Activated naive CD8-positive, alpha-beta T cell treated with anti-CD3 and anti-CD28 coated beads, Interleukin-2, amount 10 ng/mL, durations not matched to agents 7 days and 5 days (primary cell): ENCODE results near the gene RAC2. TPM values are rescaled to one million over a fixed set of nuclear protein-coding genes. Genes with fewer than 3 reads are reported as not detected.
"Not testable (repeated sequence)": the region's sequence is repeated elsewhere in the genome, so short reads cannot be mapped to it uniquely, and the experiment has no call there.

Experiments used
- ATAC-seq: fragments of 150-1000 bp; cut with Tn5 transposase; one replicate; pipeline ENCODE4 v1.10.0; 2021; ENCODE audit warnings: low read depth, moderate library complexity
- POLR2A ChIA-PET: fragments of 350-600 bp; sonication (Branson Sonifier 250); formaldehyde crosslinking; loops from one replicate; lab custom pipeline; 2021; ENCODE audit warnings: antibody characterized with exemption; lab: Charles Lee
- DNase-seq: peaks from one replicate; pipeline ENCODE4 v3.0.0; 2021
- H3K27ac Mint-ChIP-seq: one replicate; pipeline ENCODE4 v1.8.0; 2022; ENCODE audit warnings: mild to moderate bottlenecking, mixed read lengths
- H3K27me3 Mint-ChIP-seq: one replicate; pipeline ENCODE4 v1.8.0; 2022; ENCODE audit warnings: mild to moderate bottlenecking, moderate library complexity, mixed read lengths
- H3K36me3 Mint-ChIP-seq: one replicate; pipeline ENCODE4 v1.8.0; 2021; ENCODE audit warnings: mild to moderate bottlenecking, mixed read lengths
- H3K4me1 Mint-ChIP-seq: one replicate; pipeline ENCODE4 v1.8.0; 2021; ENCODE audit warnings: mixed read lengths
- H3K4me3 Mint-ChIP-seq: one replicate; pipeline ENCODE4 v1.8.0; 2022; ENCODE audit warnings: mild to moderate bottlenecking, moderate library complexity, mixed read lengths
- H3K9me3 Mint-ChIP-seq: one replicate; pipeline ENCODE4 v1.8.0; 2021; ENCODE audit warnings: mixed read lengths
- total RNA-seq, 2 experiments: library from RNA; stranded (reverse); gene quantifications; one replicate each; pipeline ENCODE4 v1.2.3, GENCODE V29; 2021

RAC2 gene
- total RNA-seq, 2 experiments from 2014 or later: 963 to 1,011 TPM

DNA sequence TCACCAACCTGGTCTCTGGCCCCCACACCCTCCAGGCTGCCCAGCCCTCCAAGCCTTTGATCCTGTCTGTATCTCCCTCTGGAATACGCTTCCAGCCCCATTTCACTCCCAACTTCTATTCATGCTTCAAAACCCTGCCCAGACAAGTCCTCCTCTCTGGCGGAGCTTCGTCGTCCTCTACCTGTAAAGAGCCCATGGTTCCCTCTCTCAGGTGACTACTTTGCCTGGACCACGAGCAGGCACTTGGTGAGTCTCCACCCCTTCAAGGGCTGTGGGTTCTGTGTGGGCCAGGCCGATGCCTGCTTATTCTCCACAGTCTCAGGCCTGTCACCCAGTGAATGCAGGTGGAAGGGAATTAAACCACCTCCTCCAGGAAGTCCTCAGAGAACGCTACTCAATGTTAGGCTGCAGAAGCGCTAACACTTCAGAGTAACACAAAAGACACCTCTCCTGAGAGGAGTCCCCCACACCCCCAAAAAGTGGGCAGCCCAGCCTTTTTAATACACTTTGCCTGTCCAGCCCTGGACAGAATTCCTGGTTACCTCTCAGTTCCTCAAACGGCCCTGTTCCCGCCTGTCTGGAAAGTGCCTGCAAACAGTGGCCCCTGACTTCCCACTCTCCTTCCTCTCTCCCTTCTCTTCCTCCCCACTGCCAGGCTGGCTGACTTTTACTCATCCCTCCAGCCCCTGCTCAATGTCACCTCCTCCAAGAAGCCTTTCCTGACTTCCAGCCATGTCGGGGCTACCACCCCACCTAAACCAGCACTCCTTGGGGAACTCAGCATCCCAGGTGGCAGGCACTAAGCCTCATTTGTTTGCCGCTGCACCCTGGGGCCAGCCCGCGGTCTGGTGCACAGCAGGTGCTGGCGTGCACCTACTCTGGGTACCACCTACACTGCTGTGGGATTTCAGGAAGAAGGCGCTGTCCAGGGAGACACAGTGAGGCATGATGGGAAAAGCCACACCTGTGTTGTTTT is 9.0 kb downstream of the RAC2 start:
- H3K27ac Mint-ChIP-seq: peak overlapping the region; percentile 100

DNA sequence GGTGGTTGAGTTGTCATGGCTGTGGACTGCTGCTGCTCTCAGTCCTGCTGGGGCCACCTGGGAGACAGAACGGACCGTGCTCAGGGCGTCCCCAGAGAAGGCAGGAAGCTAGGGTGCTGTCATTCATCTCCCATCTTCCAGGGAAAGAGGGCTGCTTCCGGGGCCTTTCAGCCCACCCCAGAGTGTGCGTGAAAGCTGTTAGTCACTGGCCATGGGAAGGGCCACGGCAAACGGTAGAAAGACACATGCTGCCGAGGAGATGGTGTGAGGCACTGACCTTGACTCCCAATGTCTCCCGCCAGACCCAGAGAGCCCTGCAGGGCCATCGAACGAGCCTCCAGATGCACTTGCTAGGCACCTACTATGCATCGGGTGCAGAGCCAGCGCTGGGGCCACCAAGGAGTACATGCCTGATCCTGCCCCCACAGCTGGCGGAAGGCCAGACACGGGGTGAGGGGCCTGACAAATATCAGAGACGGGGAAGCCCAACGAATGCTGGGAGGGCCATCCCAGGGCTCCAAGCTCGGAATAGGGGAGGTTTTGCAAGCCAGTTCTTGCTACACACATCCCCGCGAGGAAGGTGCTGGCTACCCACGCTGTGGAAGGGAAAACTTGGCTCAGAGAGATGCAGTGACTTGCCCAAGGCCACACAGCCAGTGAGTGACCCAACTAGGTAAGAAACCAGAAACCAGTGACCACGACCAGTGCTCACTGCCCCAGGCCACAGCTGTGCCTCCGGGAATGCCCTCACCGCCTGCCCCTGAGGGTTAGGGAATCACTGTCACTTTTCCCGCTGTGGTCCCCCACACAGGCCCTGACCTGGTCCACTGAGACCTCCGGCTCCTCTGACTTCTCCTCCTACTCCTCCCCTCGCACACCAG is 10.1 kb downstream of the RAC2 start:
- peak; percentile 49 for DNase-seq
- peak overlapping the region; percentile 100 for H3K27ac Mint-ChIP-seq
- no peaks in the 10 kb centered on the region for H3K27me3 Mint-ChIP-seq
- POLR2A ChIA-PET: interaction anchor here (2.5 to 7.6 kb wide), 2 partner anchors 8 to 11 kb away, joined by 11 to 424 read pairs; partner anchors contain the start of gene RAC2
- no peak for ATAC-seq
- H3K9me3 Mint-ChIP-seq: no peaks in the 10 kb centered on the region
- H3K4me3 Mint-ChIP-seq: peak overlapping the region; percentile 100
- H3K4me1 Mint-ChIP-seq: peaks cover 93% of the 10 kb centered on the region
- peaks cover 72% of the 10 kb centered on the region for H3K36me3 Mint-ChIP-seq

More for the DNA sequence above, 9.0 kb downstream of the RAC2 start:
- Mint-ChIP-seq H3K9me3 (no peaks in the 10 kb centered on the region), H3K36me3 (peaks cover 69% of the 10 kb centered on the region), H3K4me3 (peak overlapping the region; percentile 100), H3K27me3 (no peaks in the 10 kb centered on the region), H3K4me1 (peaks cover 93% of the 10 kb centered on the region)
- POLR2A ChIA-PET: interaction anchor here (2.5 to 7.6 kb wide), 2 partner anchors 7 to 12 kb away, joined by 11 to 424 read pairs; partner anchors contain the start of gene RAC2
- peak; percentile 32 for DNase-seq
- no peak for ATAC-seq

DNA sequence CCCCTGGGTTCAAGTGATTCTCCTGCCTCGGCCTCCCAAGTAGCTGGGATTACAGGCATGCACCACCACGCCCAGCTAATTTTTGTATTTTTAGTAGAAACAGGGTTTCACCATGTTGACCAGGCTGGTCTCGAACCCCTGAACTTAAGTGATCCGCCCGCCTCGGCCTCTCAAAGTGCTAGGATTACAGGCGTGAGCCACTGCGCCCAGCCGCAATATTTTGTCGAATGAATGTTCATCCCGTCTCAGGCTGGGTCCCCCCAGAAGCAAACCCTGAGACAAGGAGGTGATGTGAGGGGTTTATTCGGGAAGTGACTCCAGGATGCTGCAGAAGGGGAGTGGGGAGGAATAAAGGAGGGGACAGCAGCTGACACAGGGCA is 10.7 kb downstream of the RAC2 start:
- not testable (repeated sequence) for ATAC-seq, DNase-seq, H3K27me3 Mint-ChIP-seq, H3K9me3 Mint-ChIP-seq
- H3K4me3 Mint-ChIP-seq: peak overlapping the region; percentile 100
- peaks cover 74% of the 10 kb centered on the region for H3K36me3 Mint-ChIP-seq
- POLR2A ChIA-PET: interaction anchor here (2.5 to 7.6 kb wide), 2 partner anchors 8 to 11 kb away, joined by 11 to 424 read pairs; partner anchors contain the start of gene RAC2
- peaks cover 93% of the 10 kb centered on the region for H3K4me1 Mint-ChIP-seq
- peak overlapping the region; percentile 100 for H3K27ac Mint-ChIP-seq

DNA sequence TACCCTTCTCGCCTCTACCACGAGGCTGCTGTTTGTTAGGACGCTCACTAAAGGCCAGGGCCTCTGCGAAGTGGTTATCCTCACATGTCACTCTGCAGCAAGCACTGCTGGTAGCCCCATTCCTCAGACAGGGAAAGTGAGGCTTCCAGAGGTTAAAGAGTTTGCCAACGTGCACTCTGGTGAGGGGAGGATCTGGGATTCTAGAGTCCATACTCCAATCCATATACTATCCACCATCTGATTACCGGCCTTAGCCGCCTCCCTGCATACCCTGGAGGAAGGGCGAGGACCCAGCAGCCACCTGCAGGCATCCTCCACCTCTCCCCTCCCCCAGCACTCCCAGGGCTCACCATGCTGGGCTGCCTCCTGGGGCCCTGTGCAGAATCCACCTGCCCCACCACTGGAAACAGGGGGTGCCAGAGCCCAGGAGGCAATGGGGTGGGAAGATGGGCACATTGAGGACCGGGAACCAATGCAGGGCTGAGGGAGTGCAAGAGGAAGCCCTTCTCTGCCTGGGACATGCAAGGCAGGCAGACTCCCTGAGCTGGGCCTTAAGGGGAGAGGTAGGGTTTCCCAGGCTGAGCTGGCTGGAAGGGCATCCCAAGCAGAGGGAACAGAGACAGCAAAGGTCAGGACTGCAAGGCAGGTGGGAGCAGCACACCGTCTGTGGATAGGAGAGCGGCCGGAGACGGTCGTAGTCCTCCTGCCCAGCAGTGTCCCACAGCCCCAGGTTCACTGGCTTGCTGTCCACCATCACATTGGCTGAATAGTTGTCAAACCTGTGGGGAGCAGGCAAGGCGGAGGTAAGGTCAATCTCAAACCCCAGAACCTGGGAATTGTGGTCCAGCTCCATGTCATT is 11.7 kb downstream of the RAC2 start:
- Mint-ChIP-seq H3K4me3 (peak overlapping the region; percentile 84), H3K9me3 (no peaks in the 10 kb centered on the region), H3K4me1 (peaks cover 91% of the 10 kb centered on the region), H3K36me3 (peaks cover 69% of the 10 kb centered on the region), H3K27ac (peak overlapping the region; percentile 99), H3K27me3 (no peaks in the 10 kb centered on the region)
- POLR2A ChIA-PET: interaction anchor here (1.6 to 7.6 kb wide), 5 partner anchors 9 to 83 kb away, joined by 6 to 424 read pairs (median 12); partner anchors contain the start of genes IL2RB and RAC2
- no peak for ATAC-seq
- DNase-seq: peak; percentile 57

DNA sequence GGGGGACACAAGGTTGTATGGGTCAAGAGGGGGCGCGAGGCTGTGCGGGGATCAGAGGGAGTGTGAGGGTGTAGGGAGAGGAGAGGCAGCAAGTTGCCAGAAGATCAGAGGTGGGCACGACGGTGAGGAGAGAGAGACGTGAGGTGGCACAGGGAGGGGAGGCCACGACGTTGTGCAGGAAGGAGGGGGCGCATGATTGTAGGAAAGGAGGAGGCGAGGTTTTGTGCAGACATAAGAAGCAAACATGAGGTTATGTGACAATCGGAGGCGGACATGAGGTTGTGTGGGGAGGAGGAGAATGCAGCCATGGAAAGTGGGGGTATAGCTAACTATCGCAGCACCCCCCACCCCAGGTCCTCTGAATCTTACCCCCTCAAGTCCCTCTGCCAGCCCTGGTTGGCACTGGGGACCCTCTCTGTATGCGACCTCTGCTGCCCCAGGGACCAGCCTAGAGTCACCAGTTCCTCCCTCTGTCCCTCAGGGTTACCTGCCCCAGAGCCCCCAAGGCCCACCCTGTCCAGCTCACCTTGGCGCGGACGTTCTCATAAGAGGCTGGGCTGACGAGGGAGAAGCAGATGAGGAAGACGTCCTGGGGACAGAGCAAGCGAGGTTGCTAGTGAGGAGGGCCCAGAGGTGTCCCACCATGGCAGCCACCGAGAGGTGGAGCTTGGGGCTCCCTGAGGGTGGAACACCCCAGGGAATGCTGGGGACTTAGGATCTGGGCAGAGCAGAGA is 12.5 kb downstream of the RAC2 start:
- H3K27me3 Mint-ChIP-seq: no peaks in the 10 kb centered on the region
- DNase-seq: peak; percentile 67
- peak overlapping the region; percentile 99 for H3K27ac Mint-ChIP-seq
- POLR2A ChIA-PET: interaction anchor here (1.3 to 7.6 kb wide), 6 partner anchors 9 to 82 kb away, joined by 4 to 424 read pairs (median 10); partner anchors contain the start of genes CYTH4, IL2RB and RAC2
- H3K36me3 Mint-ChIP-seq: peaks cover 64% of the 10 kb centered on the region
- no peaks in the 10 kb centered on the region for H3K9me3 Mint-ChIP-seq
- no peak for ATAC-seq
- peaks cover 85% of the 10 kb centered on the region for H3K4me1 Mint-ChIP-seq
- H3K4me3 Mint-ChIP-seq: peak overlapping the region; percentile 84

DNA sequence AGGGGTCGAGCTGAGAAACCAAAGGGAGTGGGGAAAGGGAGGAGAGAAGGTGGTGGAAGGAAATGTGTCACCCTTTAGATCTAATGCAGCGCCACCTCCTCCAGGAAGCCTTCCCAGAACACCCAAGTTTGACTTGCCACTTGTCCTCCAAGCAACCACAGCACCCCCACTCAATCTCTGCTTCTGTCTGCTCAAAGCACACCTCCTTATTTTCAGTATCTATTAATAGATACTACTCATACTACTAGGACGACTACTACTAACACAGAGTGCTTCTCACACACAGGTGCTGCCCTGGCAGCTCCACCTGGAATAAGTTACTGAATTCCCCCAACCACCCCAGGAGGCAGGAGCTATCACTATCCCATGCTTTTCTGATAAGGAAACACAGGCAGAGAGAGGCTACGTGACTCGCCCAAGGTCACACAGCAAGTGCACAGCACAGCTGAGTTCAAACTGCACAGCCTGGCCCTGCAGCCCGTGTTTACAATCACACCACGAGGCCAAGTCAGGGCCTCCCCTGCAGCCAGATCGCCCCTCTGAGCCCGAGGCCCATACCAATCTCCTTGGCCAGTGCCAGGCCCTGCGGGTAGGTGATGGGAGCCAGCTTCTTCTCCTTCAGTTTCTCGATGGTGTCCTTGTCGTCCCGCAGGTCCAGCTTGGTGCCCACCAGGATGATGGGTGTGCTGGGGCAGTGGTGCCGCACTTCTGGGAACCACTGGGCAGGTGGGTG is 13.2 kb downstream of the RAC2 start:
- Mint-ChIP-seq H3K36me3 (peaks cover 64% of the 10 kb centered on the region), H3K27me3 (no peaks in the 10 kb centered on the region), H3K4me3 (peak overlapping the region; percentile 84), H3K27ac (peak overlapping the region; percentile 99), H3K4me1 (peaks cover 85% of the 10 kb centered on the region), H3K9me3 (no peaks in the 10 kb centered on the region)
- ATAC-seq (peak; percentile 20), DNase-seq (peak; percentile 68)
- POLR2A ChIA-PET: interaction anchor here (0.8 to 7.6 kb wide), 11 partner anchors 9 to 255 kb away, joined by 3 to 424 read pairs (median 9); partner anchors contain the start of genes CYTH4, IL2RB, MFNG and RAC2

DNA sequence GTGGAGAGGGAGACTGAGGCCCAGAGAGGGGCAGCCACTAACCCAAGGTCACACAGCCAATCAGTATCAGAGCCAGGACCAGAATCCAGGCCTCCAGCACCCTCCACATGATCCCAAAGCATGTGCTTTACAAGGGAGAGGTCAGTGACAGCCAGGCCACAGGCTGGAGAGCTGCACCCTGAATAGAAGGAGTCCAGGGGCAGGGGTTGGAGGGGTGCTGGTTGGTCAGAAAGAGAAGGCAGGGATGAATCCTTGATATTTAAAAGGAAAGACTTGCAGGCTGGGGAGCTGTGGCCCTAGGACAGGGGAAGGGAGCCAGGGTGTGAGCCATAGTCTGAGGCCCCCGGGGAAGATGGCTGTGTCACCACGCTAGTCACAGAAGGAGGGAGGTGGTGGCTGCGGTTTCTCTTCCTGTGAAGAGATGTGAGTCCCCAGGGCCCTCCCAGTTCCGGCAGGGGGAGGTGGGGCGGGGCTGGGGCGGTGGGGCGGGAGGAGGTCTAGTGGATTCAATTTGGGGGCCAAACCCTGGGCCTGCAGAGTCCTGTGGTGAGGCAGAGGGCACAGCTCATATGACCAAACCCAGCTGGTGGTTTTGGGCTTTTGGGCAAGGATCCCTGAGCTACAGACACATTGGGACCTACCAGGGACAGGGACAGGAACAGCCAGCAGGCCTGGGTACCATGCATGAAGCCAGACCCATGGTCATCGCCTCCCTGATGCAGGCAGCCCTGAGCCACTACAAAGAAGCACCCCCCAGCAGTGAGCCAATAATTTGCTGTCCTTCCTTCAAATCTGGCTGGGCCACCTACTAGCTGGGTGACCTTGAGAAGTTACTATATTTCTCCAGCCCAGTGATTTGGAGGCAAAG is 14.0 kb downstream of the RAC2 start:
- POLR2A ChIA-PET: interaction anchor here (0.6 to 7.6 kb wide), 16 partner anchors 8 to 805 kb away, joined by 3 to 424 read pairs (median 6); partner anchors contain the start of genes CYTH4, IFT27, IL2RB and MFNG
- no peaks in the 10 kb centered on the region for H3K27me3 Mint-ChIP-seq
- no peaks in the 10 kb centered on the region for H3K9me3 Mint-ChIP-seq
- peaks cover 85% of the 10 kb centered on the region for H3K4me1 Mint-ChIP-seq
- DNase-seq (peak; percentile 84), ATAC-seq (peak; percentile 59)
- peaks cover 65% of the 10 kb centered on the region for H3K36me3 Mint-ChIP-seq
- peak overlapping the region; percentile 84 for H3K4me3 Mint-ChIP-seq
- peak overlapping the region; percentile 99 for H3K27ac Mint-ChIP-seq

DNA sequence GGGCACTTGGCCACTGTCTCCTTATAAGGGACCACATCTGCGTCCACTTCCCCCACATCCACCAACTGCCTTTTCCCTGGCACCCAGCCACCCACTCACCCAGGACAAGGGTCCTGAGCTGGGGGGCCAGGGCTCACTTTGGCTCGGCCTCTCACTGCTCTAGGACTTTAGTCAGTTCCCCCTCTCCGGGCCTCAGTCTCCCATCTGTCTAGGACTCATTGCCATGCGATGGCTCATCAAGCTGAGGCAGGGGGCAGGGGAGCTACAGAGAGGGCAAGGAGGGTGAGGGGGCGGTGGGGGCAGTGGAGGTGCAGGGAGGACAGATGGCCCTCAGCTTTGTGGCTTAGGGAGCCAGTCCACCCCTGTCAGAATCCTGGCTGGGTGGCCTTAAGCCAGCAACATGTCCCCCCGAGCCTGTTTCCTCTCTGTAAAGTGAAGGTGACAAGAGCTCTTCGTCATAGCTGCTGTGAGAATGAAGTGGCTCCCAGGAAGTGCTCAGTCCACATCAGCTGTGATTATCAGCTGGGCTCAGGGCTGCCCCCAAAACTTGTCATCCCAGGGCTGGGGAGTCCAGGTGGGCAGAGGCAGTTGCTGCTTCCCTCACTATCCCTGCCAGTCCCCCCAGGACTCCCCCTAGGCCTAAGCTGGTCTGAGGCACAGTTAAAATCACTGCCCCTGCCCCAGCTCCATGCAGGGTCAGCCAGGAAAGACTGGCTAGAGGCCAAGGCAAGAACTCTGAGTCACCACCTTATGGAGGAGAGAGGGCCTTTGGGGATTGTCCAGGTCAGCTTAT is 14.9 kb downstream of the RAC2 start:
- peak; percentile 59 for DNase-seq
- H3K27ac Mint-ChIP-seq: peak overlapping the region; percentile 99
- H3K4me1 Mint-ChIP-seq: peaks cover 85% of the 10 kb centered on the region
- no peaks in the 10 kb centered on the region for H3K27me3 Mint-ChIP-seq
- peaks cover 66% of the 10 kb centered on the region for H3K36me3 Mint-ChIP-seq
- POLR2A ChIA-PET: interaction anchor here (0.6 to 7.6 kb wide), 14 partner anchors 10 to 804 kb away, joined by 3 to 424 read pairs (median 4); partner anchors contain the start of genes CYTH4, IL2RB, MFNG and RAC2
- peak; percentile 20 for ATAC-seq
- H3K4me3 Mint-ChIP-seq: peak overlapping the region; percentile 84
- H3K9me3 Mint-ChIP-seq: no peaks in the 10 kb centered on the region

DNA sequence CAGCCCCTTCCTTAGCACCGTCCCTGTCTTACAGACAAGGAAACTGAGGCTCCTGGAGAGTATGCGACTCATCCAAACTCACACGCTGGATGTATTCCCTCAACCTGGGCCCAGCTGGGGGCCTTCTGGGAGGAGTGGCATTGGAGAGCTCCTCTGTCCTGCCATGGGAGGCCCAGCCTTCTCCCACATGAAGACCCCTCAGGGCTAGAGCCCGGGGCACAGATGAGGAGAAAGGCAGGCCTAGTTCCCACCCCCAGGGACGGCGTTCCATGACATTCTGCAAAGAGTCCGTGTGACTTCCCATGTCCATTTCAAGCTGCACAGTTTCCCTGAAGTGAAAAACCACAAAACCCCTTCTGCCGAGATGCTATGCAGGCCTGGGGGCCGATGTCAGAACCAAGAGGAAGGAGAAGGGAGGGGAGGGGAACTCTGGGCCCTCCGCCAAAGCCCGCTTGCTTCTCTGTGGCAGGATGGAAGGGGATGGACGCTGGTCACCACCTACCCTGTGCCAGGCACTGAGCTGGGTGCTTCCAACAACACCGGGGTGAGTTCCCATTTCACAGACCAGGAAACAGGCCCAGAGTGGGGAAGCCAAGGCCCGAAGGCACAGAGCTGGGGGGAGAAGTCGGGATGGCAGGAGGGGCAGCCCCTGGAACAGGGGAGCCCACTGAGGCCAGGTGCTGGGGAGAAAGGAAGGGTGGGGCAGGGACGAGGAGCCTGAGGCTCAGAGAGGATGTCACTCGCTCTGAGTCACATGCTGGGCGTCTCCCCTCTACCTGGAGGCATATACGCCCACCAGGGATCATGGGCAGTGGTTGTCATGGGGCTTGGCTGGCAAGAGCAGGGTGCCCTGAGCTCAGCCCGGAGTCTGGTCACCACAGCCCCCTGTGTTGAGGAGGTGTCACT is 15.7 kb downstream of the RAC2 start:
- H3K9me3 Mint-ChIP-seq: no peaks in the 10 kb centered on the region
- POLR2A ChIA-PET: interaction anchor here (0.9 to 7.6 kb wide), 8 partner anchors 10 to 258 kb away, joined by 3 to 424 read pairs (median 5); partner anchors contain the start of genes CYTH4, IL2RB, MFNG and RAC2
- peaks cover 72% of the 10 kb centered on the region for H3K36me3 Mint-ChIP-seq
- H3K4me3 Mint-ChIP-seq: peak overlapping the region; percentile 84
- peaks cover 85% of the 10 kb centered on the region for H3K4me1 Mint-ChIP-seq
- DNase-seq: peak; percentile 62
- ATAC-seq: peak; percentile 21
- H3K27me3 Mint-ChIP-seq: no peaks in the 10 kb centered on the region
- peak overlapping the region; percentile 99 for H3K27ac Mint-ChIP-seq
